Uterus (tissue), 4 donors: ENCODE data around the gene DIP2A. TPM values are rescaled to one million over a fixed set of nuclear protein-coding genes. Genes with fewer than 3 reads are reported as not detected.
"Not testable (repeated sequence)": the region's sequence is repeated elsewhere in the genome, so short reads cannot be mapped to it uniquely, and the experiment has no call there.

Experiments used
- DNase-seq, 2 donors: peaks; one replicate each; pipeline ENCODE4 v3.0.0-alpha.2; 2019 to 2020
- H3K27ac ChIP-seq, 2 donors: fragments of 200-600 bp; sonication (generic); 1 replicate in 1 of 2; 2 replicates in 1 of 2; pipeline ENCODE4 v1.5.1; 2016 to 2018
- H3K27me3 ChIP-seq, 2 donors: fragments of 200-600 bp; sonication (generic); one replicate each; pipeline ENCODE4 v1.5.1; 2018 to 2019; ENCODE audit warnings: control low read depth in 1 of 2
- H3K36me3 ChIP-seq, 2 donors: fragments of 200-600 bp; sonication (generic); one replicate each; pipeline ENCODE4 v1.5.1; 2019; ENCODE audit warnings: control low read depth in 1 of 2
- H3K4me1 ChIP-seq, 2 donors: fragments of 200-600 bp; sonication (generic); one replicate each; pipeline ENCODE4 v1.5.1; 2018 to 2019; ENCODE audit warnings: control low read depth in 1 of 2
- H3K4me3 ChIP-seq, 2 donors: fragments of 200-600 bp; sonication (generic); 1 replicate in 1 of 2; 2 replicates in 1 of 2; pipeline ENCODE4 v1.5.1; 2018 to 2019; ENCODE audit warnings: mild to moderate bottlenecking in 1 of 2
- H3K9me3 ChIP-seq, 2 donors: fragments of 200-600 bp; sonication (generic); one replicate each; pipeline ENCODE4 v1.5.1; 2019; ENCODE audit warnings: control low read depth in 1 of 2
- POLR2A ChIP-seq, 2 donors: fragments of 450-650 bp; IDR thresholded peaks; one replicate each; pipeline ENCODE4 v1.6.1; 2016; ENCODE audit warnings: antibody characterized with exemption in 2 of 2, mild to moderate bottlenecking in 1 of 2, moderate library complexity in 1 of 2
- intact Hi-C: fragments of 100-400 bp; cut with DNase I; formaldehyde crosslinking; loops from one replicate; pipeline ENCODE4 v1.15.1; 2023; ENCODE audit warnings: low total_unique reads
- total RNA-seq, 4 donors: library from RNA; depleted of rRNA in 3 of 4; stranded (reverse); fragments of >200 nt in 3 of 4; gene quantifications; one replicate each; pipeline versions ENCODE4 v1.1.0 to v1.2.4, GENCODE V29; 2014 to 2023
- TF ChIP-seq, protein P1 (sequence below), 4 experiments: fragments of 200-600 bp in 2 of 4; fragments of 450-650 bp in 2 of 4; sonication (generic) in 2 of 4; IDR thresholded peaks; one replicate each; pipeline ENCODE4 v1.5.1; 2016 to 2019; ENCODE audit warnings: antibody characterized with exemption in 4 of 4, mild to moderate bottlenecking in 2 of 4, moderate library complexity in 1 of 4
- donor health status: DM: yes; HTN: yes; CAD: no.

Gene DIP2A
- total RNA-seq, 4 donors from 2014 or later, result 51.0 to 56.3 (median 51.6) TPM

DNA sequence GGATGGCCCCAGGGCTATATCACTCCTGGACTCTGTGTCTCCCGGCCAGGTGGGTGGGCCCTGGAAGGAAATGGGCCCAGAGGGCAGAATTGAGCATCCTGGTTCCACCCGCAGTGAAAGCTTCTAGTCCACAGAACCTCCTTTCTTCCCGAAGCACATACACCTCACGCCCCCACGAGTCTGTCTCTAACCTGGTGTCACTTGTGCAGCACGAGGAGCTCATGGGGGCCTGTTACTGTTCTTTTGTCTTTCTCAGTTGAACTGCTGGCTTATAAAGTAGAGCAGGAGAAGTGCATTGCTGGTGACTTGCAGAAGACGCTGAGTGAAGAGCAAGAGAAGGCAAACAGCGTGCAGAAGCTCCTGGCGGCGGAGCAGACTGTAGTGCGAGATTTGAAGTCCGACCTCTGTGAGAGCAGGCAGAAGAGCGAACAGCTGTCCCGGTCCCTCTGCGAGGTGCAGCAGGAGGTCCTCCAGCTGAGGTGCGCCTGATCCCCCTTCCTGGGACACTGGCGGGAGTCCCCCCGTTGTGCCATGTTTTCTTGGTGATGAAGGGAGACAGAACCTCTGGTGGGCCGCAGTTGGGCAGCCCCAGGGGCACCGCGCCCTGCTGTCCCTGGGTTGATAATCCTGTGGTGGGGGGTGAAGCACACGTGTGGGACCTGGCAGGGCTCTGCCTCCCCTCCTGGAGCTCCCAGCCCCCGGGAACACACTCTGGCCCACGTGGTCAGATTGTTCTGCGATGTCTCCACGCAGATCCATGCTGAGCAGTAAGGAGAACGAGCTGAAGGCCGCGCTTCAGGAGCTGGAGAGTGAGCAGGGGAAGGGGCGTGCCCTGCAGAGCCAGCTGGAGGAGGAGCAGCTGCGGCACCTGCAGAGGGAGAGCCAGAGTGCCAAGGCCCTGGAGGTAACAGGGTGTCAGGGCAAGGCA, 28.7 kb upstream of the DIP2A start:
- Histone ChIP-seq H3K4me1 (no peaks in the 10 kb centered on the region), H3K4me3 (no peak overlapping the region), H3K27ac (no peak overlapping the region), H3K9me3 (no peaks in the 10 kb centered on the region), H3K36me3 (no peaks in the 10 kb centered on the region), H3K27me3 (no peaks in the 10 kb centered on the region)
- no peak for DNase-seq
- intact Hi-C loops, result no loop called here
- no peak for TF ChIP-seq POLR2A (IDR thresholded peaks at IDR 0.05)
- TF ChIP-seq, protein P1, sequence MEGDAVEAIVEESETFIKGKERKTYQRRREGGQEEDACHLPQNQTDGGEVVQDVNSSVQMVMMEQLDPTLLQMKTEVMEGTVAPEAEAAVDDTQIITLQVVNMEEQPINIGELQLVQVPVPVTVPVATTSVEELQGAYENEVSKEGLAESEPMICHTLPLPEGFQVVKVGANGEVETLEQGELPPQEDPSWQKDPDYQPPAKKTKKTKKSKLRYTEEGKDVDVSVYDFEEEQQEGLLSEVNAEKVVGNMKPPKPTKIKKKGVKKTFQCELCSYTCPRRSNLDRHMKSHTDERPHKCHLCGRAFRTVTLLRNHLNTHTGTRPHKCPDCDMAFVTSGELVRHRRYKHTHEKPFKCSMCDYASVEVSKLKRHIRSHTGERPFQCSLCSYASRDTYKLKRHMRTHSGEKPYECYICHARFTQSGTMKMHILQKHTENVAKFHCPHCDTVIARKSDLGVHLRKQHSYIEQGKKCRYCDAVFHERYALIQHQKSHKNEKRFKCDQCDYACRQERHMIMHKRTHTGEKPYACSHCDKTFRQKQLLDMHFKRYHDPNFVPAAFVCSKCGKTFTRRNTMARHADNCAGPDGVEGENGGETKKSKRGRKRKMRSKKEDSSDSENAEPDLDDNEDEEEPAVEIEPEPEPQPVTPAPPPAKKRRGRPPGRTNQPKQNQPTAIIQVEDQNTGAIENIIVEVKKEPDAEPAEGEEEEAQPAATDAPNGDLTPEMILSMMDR (IDR thresholded peaks at IDR 0.05), result no peak

DNA sequence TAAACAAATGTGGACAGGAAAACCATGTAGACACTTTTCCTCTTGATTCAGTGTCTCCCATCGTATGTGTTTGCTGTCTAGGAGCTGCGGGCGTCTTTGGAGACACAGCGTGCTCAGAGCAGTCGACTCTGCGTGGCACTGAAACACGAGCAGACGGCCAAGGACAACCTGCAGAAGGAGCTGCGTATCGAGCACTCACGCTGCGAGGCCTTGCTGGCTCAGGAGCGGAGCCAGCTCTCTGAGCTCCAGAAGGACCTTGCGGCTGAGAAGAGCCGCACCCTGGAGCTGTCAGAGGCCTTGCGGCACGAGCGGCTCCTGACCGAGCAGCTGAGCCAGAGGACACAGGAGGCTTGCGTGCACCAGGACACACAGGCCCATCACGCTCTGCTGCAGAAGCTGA, 27.2 kb upstream of the DIP2A start:
- intact Hi-C loops, result no loop called here
- no peak for DNase-seq

DNA sequence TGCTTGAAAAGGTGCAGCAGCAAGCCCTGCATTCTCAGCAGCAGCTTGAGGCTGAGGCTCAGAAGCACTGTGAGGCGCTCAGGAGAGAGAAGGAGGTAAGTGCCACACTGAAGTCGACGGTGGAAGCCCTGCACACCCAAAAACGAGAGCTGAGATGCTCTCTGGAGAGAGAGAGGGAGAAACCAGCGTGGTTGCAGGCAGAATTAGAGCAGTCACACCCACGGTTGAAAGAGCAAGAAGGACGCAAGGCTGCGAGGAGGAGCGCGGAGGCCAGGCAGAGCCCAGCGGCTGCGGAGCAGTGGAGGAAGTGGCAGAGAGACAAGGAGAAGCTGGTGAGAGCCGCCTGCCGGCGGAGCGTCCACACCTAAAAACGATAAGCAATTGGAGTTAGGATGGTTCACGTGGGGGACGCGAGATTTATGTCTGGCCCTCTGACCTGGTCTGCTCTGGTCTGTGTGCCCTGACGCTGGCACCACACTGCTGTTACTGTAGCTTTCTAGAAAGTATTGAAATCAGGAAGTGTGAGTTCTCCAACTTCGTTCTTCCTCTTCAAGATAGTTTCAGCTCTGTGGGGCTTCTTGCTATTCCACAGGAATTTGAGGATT, 26.7 kb upstream of the DIP2A start:
- TF ChIP-seq, protein P1 (IDR thresholded peaks at IDR 0.05), result no peak
- TF ChIP-seq POLR2A (IDR thresholded peaks at IDR 0.05), result no peak
- DNase-seq, result no peak
- no peak overlapping the region for H3K27ac ChIP-seq
- H3K36me3 ChIP-seq, result no peaks in the 10 kb centered on the region
- no peaks in the 10 kb centered on the region for H3K27me3 ChIP-seq
- no peak overlapping the region for H3K4me3 ChIP-seq
- intact Hi-C loops, result no loop called here
- no peaks in the 10 kb centered on the region for H3K9me3 ChIP-seq
- no peaks in the 10 kb centered on the region for H3K4me1 ChIP-seq

More for the DNA sequence above, 27.2 kb upstream of the DIP2A start:
- TF ChIP-seq, protein P1 (IDR thresholded peaks at IDR 0.05), result no peak
- TF ChIP-seq POLR2A (IDR thresholded peaks at IDR 0.05), result no peak
- no peaks in the 10 kb centered on the region for H3K27me3 ChIP-seq
- H3K4me1 ChIP-seq, result no peaks in the 10 kb centered on the region
- H3K36me3 ChIP-seq, result no peaks in the 10 kb centered on the region
- H3K27ac ChIP-seq, result no peak overlapping the region
- H3K4me3 ChIP-seq, result no peak overlapping the region
- H3K9me3 ChIP-seq, result no peaks in the 10 kb centered on the region

DNA sequence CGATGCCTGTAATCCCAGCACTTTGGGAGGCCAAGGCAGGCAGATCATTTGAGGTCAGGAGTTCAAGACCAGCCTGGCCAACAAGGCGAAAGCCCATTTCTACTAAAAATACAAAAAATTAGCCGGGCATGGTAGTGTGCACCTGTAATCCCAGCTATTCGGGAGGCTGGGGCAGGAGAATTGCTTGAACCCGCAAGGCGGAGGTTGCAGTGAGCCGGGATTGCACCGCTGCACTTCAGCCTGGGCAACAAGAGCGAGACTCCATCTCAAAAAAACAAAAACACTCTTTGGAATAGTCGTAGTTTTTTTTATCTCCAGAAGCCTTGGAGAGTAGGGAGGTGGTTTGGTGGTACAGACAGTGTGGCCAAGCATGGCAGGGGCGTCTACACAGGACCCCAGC, 25.6 kb upstream of the DIP2A start:
- H3K27me3 ChIP-seq, H3K36me3 ChIP-seq, H3K27ac ChIP-seq, DNase-seq, H3K4me3 ChIP-seq, H3K9me3 ChIP-seq, intact Hi-C loops, H3K4me1 ChIP-seq: not testable (repeated sequence)

DNA sequence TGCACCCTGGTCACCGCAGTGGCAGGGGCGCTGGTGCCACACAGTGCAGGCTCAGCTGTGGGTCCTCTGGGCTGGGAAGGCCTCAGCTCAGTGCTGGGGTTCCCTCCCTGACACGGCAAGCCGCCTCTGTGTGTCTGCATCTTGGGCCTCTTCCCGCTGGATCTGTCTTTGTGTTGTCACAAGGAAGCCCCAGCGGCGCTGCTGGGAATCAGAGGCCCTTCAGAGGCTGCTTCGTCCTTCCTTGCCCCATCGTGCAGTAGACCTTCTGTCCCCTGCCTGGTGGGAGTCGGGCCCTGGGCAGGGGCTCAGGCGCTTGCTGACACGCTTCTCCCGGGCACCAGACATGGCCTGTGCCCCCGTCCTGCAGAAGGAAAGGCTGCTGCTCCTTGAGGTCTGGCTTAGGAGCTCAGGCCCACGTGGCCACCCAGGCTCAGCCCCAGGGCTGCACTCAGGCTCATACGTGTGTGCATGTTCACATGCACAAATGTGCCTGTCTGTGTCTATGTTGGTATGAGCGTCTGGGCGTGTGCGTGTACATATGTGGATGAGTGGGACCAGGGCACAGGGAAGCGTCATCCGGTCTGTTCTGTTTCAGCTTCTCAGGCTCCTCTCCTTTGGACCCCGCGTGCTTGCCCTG, 24.3 kb upstream of the DIP2A start:
- Histone ChIP-seq H3K4me1 (no peaks in the 10 kb centered on the region), H3K27me3 (no peaks in the 10 kb centered on the region), H3K36me3 (no peaks in the 10 kb centered on the region), H3K4me3 (no peak overlapping the region), H3K27ac (no peak overlapping the region), H3K9me3 (no peaks in the 10 kb centered on the region)
- intact Hi-C loops, result no loop called here
- DNase-seq, result no peak
- TF ChIP-seq POLR2A (IDR thresholded peaks at IDR 0.05), result no peak
- TF ChIP-seq, protein P1 (IDR thresholded peaks at IDR 0.05), result no peak
